Hippocampal formation (tissue), 2 donors: ENCODE data around the gene AGPS.
"Not testable (repeated sequence)": the region's sequence is repeated elsewhere in the genome, so short reads cannot be mapped to it uniquely, and the experiment has no call there.

ENCODE experiments used
- DNase-seq, 2 donors: peaks; one replicate each; lab custom pipeline; 2025; lab: John Stamatoyannopoulos, UW

AGPS gene

GRCh38 chr2:177392373-177393202 lies at the start of gene AGPS:
Gene AGPS, plus strand, starts transcription at chr2:177392773. Its CDS starts 17 bp downstream, at chr2:177392790.
- DNase-seq: peak; percentile 45 to 77

- DNase-seq: no peak
Measured at GRCh38 chr2:177343773-177344172, 48.8 kb upstream of the AGPS start.

DNA sequence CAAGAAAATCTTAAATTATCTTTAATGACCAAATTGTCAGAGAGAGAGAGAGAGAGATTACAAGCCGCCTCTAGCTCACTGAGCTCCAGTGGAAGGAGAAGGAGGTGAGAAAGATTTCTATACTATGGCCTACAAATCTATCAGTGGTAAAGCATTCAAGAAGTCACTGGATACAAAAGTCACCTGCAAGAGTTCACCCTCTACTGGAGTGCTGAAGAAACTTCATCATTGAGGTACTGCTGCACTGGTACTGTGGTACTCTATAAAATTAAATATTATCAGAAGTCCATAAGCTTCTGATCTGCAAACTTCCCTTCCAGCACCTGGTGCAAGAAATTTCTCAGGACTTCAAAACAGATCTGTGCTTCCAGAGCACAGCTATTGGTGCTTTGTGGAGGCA lies 48.3 kb upstream of the AGPS start:
- DNase-seq: no peak

- no peak for DNase-seq
Measured at GRCh38 chr2:177346192-177346591, 46.4 kb upstream of the AGPS start.

DNA sequence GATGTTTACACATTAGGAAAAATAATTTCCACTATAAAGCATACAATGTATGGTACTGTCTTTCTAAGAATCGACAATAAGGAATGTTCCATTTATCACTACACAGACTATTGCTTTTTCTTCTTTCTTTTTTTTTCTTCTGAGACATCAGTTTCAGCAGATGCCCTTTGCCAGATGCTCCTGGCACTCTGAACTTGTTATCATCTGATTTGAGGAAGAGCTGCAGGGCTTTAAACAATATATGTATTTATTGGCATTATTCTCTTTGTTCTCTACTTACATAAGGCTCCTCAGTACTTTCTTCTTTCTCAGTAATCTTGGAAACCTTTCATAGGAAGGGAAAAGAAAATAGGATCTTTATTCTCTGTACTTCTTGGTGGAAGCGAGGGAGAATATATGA lies 45.0 kb upstream of the AGPS start:
- DNase-seq: no peak

- DNase-seq: no peak
Measured at GRCh38 chr2:177348118-177348654, 44.4 kb upstream of the AGPS start.

DNA sequence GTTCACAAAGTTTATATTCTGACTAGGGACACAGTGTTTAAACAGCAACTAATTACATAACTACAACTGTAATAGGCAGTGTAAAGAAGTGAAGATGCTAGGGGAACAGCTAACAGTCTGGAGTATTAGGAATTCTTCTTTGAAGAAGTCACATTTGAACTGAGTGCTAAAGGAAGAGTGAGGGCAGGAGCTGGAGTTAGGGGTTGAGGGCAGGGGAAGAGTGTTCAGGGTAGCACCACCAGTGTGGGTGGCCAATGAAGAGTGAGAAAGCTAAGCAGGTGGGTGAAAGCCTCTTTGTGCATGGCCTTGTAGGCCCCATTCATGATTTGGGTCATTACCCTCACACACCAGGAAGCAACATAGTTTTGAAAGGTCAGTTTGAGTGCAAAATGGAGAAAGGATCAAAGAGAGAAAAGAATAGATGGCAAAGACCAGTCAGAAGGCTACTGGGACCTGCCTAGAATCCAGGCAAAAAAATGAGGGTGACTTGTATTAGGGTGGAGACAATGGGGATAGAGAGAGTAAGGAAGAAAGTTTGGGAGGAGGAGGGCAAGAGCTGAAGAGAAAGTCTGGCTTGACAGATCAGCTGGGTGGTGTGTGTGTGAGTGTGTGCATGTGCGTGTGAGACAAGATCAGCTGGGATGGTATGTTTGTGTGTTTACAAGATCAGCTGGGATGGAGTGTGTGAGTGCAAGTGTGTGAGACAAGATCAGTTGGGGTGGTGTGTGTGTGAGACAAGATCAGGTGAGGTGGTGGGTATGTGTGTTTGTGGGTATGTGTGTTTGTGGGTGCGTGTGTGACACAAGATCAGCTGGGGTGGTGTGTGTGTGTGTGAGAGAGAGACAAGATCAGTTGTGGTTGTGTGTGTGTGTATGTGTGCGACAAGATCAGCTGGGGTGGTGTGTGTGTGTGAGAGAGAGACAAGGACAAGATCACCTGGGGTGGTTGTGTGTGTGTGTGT lies 43.6 kb upstream of the AGPS start:
- DNase-seq: no peak

DNA sequence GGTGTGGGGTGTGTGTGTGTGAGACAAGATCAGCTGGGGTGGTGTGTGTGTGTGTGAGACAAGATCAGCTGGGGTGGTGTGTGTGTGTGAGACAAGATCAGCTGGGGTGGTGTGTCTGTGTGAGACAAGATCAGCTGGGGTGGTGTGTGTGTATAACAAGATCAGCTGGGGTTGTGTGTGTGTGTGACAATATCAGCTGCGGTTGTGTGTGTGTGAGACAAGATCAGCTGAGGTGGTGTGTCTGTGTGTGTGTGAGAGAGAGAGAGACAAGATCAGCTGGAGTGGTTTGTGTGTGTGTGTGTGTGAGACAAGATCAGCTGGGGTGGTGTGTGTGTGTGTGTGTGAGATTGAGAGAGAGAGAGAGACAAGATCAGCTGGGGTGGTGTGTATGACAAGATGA lies 41.9 kb upstream of the AGPS start:
- DNase-seq: not testable (repeated sequence)

DNA sequence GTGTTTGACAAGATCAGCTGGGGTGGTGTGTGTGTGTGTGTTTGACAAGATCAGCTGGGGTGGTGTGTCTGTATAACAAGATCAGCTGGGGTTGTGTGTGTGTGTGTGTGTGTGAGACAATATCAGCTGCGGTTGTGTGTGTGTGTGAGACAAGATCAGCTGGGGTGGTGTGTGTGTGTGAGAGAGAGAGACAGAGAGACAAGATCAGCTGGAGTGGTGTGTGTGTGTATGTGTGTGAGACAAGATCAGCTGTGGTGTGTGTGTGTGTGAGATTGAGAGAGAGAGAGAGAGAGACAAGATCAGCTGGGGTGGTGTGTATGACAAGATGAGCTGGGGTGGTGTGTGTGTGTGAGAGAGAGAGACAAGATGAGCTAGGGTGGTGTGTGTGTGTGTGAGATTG lies 41.5 kb upstream of the AGPS start:
- not testable (repeated sequence) for DNase-seq

DNA sequence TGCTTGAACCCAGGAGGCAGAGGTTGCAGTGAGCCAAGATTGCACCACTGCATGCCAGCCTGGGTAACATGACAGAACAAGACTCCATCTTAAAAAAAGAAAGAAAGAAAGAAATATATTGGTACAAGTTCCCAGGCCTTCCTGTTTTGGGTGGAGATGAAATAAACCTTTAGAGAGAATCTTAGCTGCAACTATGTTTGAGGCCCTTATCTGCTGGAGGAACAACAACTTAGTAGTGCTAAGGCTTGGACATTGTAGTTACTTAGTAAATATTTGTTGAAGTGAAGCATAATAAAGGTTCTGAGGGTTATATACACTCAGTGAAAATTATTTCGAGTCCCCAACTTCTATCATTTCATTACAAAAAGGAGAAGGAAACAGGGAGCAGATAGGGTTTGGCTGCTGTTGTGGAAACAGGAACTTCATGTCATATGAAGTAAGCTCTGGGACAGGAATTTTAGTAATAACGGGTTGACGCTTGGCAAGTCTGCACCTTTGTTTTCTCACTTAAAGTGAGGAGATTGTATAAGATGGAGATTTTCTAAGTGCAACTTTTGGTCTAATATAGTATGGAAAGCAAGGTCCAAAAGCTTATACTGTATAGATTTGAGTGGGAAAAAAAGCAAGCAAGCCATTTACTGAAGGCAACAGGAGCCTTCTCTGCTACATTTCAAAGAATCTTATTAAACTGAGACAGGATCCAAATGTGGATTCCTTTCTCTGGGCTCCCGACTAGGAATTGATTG lies 40.0 kb upstream of the AGPS start:
- no peak for DNase-seq

GRCh38 chr2:177353187-177353478 lies 39.4 kb upstream of the AGPS start:
- DNase-seq: no peak

DNA sequence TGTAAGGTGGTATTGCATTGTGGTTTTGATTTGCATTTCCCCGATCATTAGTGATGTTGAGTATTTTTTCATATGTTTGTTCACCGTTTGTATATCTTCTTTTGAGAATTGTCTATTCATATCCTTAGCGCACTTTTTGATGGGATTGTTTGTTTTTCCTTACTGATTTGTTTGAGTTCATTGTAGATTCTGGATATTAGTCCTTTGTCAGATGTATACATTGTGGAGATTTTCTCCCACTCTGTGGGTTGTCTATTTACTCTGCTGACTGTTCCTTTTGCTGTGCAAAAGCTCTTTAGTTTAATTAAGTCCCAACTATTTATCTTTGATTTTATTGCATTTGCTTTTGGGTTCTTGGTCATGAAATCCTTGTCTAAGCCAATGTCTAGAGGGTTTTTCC lies 38.0 kb upstream of the AGPS start:
- DNase-seq: not testable (repeated sequence)

DNA sequence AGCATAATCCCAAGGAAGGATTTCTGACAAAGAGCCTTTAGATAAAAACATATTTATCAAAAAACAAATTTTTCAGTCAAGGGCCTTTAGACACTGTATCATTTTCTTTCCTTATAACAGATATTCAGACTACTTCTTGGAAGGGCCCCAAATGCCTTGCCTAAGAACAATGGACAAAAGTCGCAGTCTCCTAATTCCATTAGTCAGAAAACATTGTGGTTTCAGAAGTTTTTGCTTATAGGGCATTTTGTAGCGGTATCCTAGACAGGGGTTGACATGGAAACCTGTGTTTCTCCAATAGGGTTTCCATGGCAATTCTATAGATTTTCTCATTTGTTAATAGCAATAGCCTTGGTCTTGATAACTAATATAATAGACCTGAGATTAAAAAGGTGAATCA lies 36.7 kb upstream of the AGPS start:
- no peak for DNase-seq

GRCh38 chr2:177359836-177360595 lies 32.6 kb upstream of the AGPS start:
- DNase-seq: no peak

GRCh38 chr2:177362499-177362898 lies 30.1 kb upstream of the AGPS start:
- DNase-seq: no peak

DNA sequence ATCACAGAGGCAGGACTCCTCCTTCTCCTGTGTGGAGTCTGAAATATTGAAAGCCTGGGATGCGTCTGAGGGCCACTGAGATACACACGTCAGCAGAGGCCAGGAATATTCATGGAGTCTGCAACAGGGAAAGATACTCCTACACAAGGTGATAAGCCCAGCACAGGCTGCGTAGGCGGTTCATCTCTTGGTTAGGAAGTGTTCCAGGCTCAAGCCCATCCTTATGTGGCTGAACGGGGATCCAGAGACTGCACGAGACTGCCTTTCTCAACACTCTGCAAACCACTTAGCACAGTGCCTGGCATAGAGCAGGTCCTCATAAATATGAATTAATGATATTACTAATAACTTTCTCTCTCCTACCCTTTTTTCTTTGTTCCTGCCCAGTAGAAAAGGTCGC lies 29.2 kb upstream of the AGPS start:
- no peak for DNase-seq

- not testable (repeated sequence) for DNase-seq
Measured at GRCh38 chr2:177365764-177366163, 26.8 kb upstream of the AGPS start.

GRCh38 chr2:177368023-177368422 lies 24.6 kb upstream of the AGPS start:
- DNase-seq: not testable (repeated sequence)

DNA sequence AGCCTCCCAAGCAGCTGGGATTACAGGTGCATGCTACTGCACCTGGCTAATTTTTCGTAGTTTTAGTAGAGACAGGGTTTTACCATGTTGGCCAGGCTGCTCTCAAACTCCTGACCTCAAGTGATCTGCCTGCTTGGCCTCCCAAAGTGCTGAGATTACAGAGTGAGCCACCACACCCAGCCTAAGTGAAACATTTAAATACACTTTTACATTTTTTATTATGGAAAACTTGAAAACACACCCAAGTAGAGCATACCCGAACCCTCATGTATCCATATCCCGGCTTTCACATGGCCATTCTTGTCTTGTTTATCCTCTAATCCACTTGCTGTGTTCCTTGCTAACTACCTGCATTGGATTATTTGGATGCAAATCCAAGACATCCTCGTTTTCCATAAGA lies 13.2 kb upstream of the AGPS start:
- no peak for DNase-seq

DNA sequence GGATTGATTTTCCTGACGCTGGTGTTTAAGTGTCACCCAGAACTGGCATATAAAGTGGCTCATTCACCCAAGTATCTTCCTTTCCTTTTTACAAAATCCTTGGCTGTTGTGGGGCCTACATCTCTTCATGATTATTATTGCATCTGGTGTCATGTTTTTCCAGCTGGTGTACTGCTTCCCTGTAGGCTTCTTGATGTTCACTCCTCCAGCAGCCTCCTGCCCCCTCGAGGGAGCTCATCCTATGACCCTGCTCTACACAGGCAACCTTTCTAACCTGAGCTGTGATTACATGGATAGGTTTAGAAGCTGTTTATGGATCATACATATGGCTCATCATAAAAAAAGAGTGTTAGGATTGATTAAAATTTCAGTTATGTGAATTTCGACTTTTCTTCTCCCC lies 12.4 kb upstream of the AGPS start:
- DNase-seq: no peak

- DNase-seq: no peak
Measured at GRCh38 chr2:177383935-177384334, 8.6 kb upstream of the AGPS start.
